Measurements from ENCODE around the gene ROCK2.

ROCK2 gene

GRCh38 chr2:11314487-11314886 lies 29.9 kb downstream of the ROCK2 start:
- no peak overlapping the region for H3K27ac ChIP-seq
- no peak for DNase-seq (ENCODE audit: low read depth, low spot score)

- H3K27ac ChIP-seq: no peak overlapping the region
- no peak for DNase-seq (ENCODE audit: low read depth, low spot score)
These were observed 31.5 kb downstream of the ROCK2 start for GRCh38 chr2:11312770-11313471.

- DNase-seq (ENCODE audit: low read depth, low spot score): no peak
- no peak overlapping the region for H3K27ac ChIP-seq
These were observed 32.9 kb downstream of the ROCK2 start for GRCh38 chr2:11311543-11311942.

- no peak overlapping the region for H3K27ac ChIP-seq
- no peak for DNase-seq (ENCODE audit: low read depth, low spot score)
These were observed 34.2 kb downstream of the ROCK2 start for GRCh38 chr2:11310212-11310611.

DNA sequence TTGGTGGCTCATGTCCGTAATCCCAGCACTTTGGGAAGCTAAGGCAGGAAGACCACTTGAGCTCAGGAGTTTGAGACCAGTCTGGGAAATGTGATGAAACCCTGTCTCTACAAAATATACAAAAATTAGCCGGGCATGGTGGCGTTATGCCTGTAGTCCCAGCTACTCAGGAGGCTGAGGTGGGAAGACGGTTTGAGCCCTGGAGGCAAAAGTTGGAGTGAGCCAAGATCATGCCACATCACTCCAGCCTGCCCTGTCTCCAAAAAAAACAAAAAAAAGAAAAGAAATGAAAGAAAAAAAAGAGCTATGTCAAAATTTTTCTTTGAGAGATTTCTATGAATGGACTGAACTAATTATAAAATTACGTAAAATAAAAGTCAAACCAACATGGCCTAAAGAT lies 34.7 kb downstream of the ROCK2 start:
- no peak overlapping the region for H3K27ac ChIP-seq
- DNase-seq (ENCODE audit: low read depth, low spot score): no peak

DNA sequence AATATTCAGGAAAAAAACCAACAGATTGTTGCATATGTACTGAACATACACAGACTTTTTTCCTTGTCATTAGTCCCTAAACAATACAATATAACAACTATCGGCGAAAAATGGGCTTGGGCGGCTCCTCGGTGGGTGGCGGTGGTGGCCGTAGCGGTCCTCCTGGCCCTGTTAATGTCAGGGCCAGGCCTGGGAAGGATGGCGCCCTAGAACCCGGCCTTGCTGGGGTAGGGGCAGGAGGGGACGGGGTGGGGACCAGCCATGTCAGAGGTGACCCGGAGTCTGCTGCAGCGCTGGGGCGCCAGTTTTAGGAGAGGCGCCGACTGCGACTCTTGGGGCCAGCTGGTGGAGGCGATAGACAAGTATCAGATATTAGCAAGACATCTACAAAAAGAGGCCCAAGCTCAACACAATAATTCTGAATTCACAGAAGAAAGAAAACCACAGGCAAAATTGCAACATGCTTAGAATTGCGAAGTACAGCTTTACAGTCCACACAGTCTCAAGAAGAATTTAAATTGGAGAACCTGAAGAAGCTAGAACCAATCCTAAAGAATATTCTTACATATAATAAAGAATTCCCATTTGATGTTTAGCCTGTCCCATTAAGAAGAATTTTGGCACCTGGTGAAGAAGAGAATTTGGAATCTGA lies 36.5 kb downstream of the ROCK2 start:
- no peak overlapping the region for H3K27ac ChIP-seq

DNA sequence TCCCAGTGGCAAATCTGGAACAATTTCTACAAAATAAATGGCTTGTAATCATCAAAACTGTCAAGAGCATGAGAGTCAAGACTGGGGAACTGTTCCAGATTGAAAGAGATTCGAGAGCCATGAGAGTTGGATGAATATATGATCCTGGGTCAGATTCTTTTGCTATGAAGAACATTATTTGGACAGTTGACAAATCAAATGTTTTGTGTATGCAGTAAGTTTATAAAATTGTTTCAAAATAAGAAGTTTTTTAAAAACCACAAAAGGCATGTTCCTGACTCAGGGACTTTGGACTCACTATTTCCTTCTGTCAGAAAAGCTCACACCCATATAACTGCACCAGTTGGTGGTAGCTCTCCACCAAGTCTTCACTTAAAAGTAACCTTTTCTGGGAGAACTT lies 38.5 kb downstream of the ROCK2 start:
- H3K27ac ChIP-seq: no peak overlapping the region
- DNase-seq (ENCODE audit: low read depth, low spot score): no peak

More for the DNA sequence above, 36.5 kb downstream of the ROCK2 start:
- no peak for DNase-seq (ENCODE audit: low read depth, low spot score)

- no peak for DNase-seq (ENCODE audit: low read depth, low spot score)
- H3K27ac ChIP-seq: no peak overlapping the region
These were observed 39.1 kb downstream of the ROCK2 start for GRCh38 chr2:11305338-11305737.

DNA sequence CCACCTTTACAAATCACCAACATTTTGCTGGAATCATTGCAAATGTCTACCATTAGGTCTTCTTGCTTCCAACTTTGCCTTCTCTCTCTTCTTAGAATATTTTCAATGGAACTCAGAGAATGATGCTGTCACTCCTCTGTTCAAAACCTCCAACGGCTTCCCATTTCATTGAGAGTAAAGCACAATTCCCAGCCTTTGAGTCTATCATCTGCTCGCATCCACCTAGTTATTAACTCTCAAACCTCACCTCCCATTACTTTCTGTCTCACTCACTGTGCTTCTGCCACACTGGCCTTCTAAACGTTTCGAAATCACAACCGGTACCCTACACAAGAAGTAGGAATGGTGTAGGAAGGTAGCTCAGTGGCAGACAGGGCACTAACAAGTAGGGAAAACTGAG lies 40.0 kb downstream of the ROCK2 start:
- no peak overlapping the region for H3K27ac ChIP-seq
- DNase-seq (ENCODE audit: low read depth, low spot score): no peak

GRCh38 chr2:11303290-11304013 lies 41.0 kb downstream of the ROCK2 start:
- DNase-seq (ENCODE audit: low read depth, low spot score): no peak
- H3K27ac ChIP-seq: no peak overlapping the region

GRCh38 chr2:11299439-11299838 lies 45.0 kb downstream of the ROCK2 start:
- DNase-seq (ENCODE audit: low read depth, low spot score): no peak
- no peak overlapping the region for H3K27ac ChIP-seq

- H3K27ac ChIP-seq: no peak overlapping the region
- DNase-seq (ENCODE audit: low read depth, low spot score): no peak
These were observed 45.8 kb downstream of the ROCK2 start for GRCh38 chr2:11298592-11298991.

DNA sequence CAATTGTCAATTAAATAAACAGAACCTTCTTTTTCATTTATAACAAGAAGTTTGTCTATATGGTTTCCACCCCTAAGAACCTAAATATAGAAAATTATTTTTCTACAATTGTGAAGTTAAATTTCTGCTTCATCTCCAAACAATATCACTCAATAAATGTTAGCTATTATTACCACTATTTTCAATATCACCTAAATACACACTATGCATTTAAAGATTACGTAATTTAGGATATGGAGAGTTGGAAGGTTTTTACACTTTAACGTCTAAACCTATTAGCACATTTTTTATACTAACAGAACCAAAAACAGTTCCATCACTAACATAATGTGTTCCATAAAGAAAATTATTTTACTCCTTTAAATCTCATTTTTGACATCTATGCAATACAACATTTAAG lies 48.0 kb downstream of the ROCK2 start:
- no peak for DNase-seq (ENCODE audit: low read depth, low spot score)
- no peak overlapping the region for H3K27ac ChIP-seq

DNA sequence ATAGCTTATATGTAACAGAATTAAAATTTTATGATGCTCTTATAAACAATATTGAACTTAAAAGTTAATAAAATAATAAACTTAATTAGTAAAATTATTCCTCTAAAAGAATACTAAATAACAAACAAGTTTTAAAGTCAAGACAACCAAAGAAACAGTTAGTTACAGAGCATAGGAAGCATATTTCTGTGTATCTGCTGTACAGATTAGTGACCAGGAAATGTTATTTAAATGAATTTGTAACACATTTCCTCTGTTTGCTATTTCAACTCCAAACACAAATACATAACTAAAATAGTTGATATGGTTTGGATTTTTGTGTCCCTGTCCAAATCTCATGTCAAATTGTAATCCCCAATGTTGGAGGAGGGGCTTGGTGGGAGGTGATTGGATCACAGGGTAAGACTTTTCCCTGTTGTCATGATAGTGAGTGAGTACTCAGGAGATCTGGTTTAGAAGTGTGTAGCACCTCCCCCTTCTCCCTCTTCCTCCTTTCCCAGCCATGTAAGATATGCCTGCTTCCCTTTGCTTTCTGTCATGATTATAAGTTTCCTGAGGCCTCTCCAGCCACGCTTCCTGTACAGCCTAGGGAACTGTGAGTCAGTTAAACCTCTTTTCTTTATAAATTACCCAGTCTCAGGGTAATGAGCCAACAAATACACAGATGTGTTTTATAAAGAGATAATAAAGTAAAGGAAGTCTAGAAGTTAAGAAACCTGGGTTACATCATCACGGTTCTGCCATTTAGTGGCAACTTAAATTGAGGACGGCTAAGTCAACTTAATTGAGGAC lies 51.8 kb downstream of the ROCK2 start:
- no peak overlapping the region for H3K27ac ChIP-seq
- DNase-seq (ENCODE audit: low read depth, low spot score): no peak

DNA sequence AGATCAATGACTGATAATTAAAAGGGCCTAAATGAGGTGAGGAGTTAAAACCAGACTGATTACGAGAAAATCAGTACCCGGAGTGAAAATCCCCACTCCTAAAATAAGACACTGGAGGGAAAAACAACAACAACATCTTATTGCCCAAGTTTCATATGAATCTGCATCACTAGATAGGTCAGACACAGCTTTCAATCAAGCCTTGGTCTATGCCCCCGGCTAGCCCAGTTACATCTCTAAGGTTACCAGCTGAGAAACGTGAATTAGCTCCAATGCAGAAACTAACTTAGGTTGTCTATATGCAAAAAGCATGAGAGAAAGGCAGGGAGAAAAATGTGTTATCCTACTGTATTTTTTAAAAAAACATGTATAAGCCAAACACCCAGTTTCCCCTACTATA lies 53.7 kb downstream of the ROCK2 start:
- no peak for DNase-seq (ENCODE audit: low read depth, low spot score)
- H3K27ac ChIP-seq: no peak overlapping the region

GRCh38 chr2:11290211-11290610 lies 54.2 kb downstream of the ROCK2 start:
- no peak for DNase-seq (ENCODE audit: low read depth, low spot score)

DNA sequence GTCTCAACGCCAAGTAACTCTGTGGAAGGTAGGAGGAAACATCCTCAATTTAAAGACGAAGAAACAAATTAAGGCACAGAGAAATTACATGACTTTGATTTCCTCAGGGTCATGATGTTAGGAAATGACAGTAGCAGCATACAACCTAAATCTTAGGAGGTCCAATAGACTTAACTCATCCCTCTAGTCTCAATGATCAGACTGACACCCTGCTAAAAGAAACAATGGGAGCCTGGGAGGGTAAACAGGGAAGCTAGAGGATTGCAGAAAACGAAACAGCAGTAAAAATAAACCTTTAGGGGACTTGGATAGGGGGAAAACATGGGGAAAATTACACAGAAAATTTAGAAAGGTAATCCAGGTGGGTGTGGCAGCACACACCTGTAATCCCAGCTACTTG lies 56.0 kb downstream of the ROCK2 start:
- DNase-seq (ENCODE audit: low read depth, low spot score): no peak
- no peak overlapping the region for H3K27ac ChIP-seq

More at GRCh38 chr2:11290211-11290610, 54.2 kb downstream of the ROCK2 start:
- no peak overlapping the region for H3K27ac ChIP-seq

GRCh38 chr2:11286749-11287148 lies 57.7 kb downstream of the ROCK2 start:
- H3K27ac ChIP-seq: no peak overlapping the region
- no peak for DNase-seq (ENCODE audit: low read depth, low spot score)

DNA sequence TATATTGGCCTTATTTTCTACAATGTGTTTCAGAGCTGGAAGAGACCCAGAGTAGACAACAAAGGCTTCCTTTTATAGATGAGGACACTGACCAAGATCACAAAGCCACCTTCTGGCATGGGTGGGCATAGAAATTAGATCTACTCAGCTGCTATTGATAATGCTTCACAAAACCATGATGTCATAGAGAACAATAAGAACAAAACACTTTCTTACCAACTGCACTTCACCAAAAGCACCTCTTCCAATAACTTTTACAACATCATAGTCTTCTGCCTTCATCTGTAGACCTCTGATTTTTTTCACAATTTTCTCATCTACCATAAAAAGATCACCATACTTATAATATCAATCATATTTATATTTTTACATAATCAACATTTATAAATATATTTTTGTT lies 58.1 kb downstream of the ROCK2 start:
- DNase-seq (ENCODE audit: low read depth, low spot score): no peak
- no peak overlapping the region for H3K27ac ChIP-seq

GRCh38 chr2:11285499-11285898 lies 58.9 kb downstream of the ROCK2 start:
- DNase-seq (ENCODE audit: low read depth, low spot score): no peak
- no peak overlapping the region for H3K27ac ChIP-seq

DNA sequence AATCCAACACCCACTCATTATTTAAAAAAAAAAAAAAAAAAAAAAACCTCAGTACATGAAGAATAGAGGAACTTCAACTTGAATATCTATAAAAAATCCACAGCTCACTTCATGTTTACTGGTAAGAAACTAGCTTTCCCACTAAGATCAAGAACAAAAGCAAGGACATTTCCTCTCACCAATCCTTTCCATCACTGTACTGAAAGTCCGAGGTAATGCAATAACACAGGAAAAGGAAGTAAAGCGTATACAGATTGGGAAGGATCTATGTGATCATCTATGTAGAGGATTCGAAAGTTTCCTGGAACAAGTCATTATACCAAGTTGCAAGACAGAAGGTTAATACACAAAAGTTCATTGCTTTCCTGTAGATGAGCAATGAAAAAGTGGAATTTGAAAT lies 63.2 kb downstream of the ROCK2 start:
- no peak overlapping the region for H3K27ac ChIP-seq

More for the DNA sequence above, 63.2 kb downstream of the ROCK2 start:
- DNase-seq (ENCODE audit: low read depth, low spot score): no peak

Data from epithelial cell of prostate (primary cell).